ENCODE measurements around the gene RTN4RL1. TPM values are rescaled to one million over a fixed set of nuclear protein-coding genes. Genes with fewer than 3 reads are reported as not detected.

The RTN4RL1 gene
- total RNA-seq, 6 donors from 2014 or later: 5.1 to 7.3 (median 6.2) TPM

- DNase-seq: no peak
- no peaks in the 10 kb centered on the region for H3K9me3 ChIP-seq
- ATAC-seq (ENCODE audit: low FRiP score in 2 of 2): no peak
- no peak overlapping the region for H3K4me3 ChIP-seq
- TF ChIP-seq POLR2AphosphoS5 (IDR thresholded peaks at IDR 0.05) (no peak), CTCF (IDR thresholded peaks at IDR 0.05) (no peak), POLR2A (IDR thresholded peaks at IDR 0.05) (no peak), EP300 (IDR thresholded peaks at IDR 0.05) (no peak)
- 62 to 65% methylated on average over 6 to 8 of the region's 8 CpGs for WGBS, 2 donors
- no peaks in the 10 kb centered on the region for H3K36me3 ChIP-seq
- H3K27me3 ChIP-seq: peaks cover 0 to 30% (median 8%) of the 10 kb centered on the region in 4 donors
- peaks cover 9 to 11% (median 11%) of the 10 kb centered on the region in 4 donors for H3K4me1 ChIP-seq
- no peak overlapping the region for H3K27ac ChIP-seq
Observed at GRCh38 chr17:1906662-1907101, 118.5 kb downstream of the RTN4RL1 start.

- Histone ChIP-seq H3K27me3 (peaks cover 0 to 30% (median 8%) of the 10 kb centered on the region in 4 donors), H3K36me3 (no peaks in the 10 kb centered on the region), H3K4me1 (peaks cover 9 to 11% (median 11%) of the 10 kb centered on the region in 4 donors), H3K27ac (no peak overlapping the region), H3K9me3 (no peaks in the 10 kb centered on the region), H3K4me3 (no peak overlapping the region)
- ATAC-seq (ENCODE audit: low FRiP score in 2 of 2) (no peak), DNase-seq (no peak)
- TF ChIP-seq POLR2AphosphoS5 (IDR thresholded peaks at IDR 0.05) (no peak), EP300 (IDR thresholded peaks at IDR 0.05) (no peak), CTCF (IDR thresholded peaks at IDR 0.05) (no peak), POLR2A (IDR thresholded peaks at IDR 0.05) (no peak)
- WGBS, 2 donors: 23 to 25% methylated on average over 23 to 25 of the region's 25 CpGs
Observed at GRCh38 chr17:1905190-1905913, 119.8 kb downstream of the RTN4RL1 start.

- TF ChIP-seq POLR2A (IDR thresholded peaks at IDR 0.05) (no peak), POLR2AphosphoS5 (IDR thresholded peaks at IDR 0.05) (no peak), CTCF (IDR thresholded peaks at IDR 0.05) (no peak), EP300 (IDR thresholded peaks at IDR 0.05) (no peak)
- ATAC-seq (ENCODE audit: low FRiP score in 2 of 2) (no peak), DNase-seq (no peak)
- no peaks in the 10 kb centered on the region for H3K9me3 ChIP-seq
- no peak overlapping the region for H3K4me3 ChIP-seq
- H3K27me3 ChIP-seq: peaks cover 0 to 26% (median 8%) of the 10 kb centered on the region in 4 donors
- no peak overlapping the region for H3K27ac ChIP-seq
- no peaks in the 10 kb centered on the region for H3K36me3 ChIP-seq
- H3K4me1 ChIP-seq: peaks cover 9 to 11% (median 11%) of the 10 kb centered on the region in 4 donors
- whole genome bisulfite sequencing, 2 donors: 64 to 68% methylated on average over 17 of the region's 17 CpGs
Observed at GRCh38 chr17:1904273-1905182, 120.6 kb downstream of the RTN4RL1 start.

GRCh38 chr17:1899403-1900000 lies 125.6 kb downstream of the RTN4RL1 start:
- H3K27ac ChIP-seq: no peak overlapping the region
- peaks cover 7 to 43% (median 34%) of the 10 kb centered on the region in 4 donors for H3K36me3 ChIP-seq
- H3K9me3 ChIP-seq: no peaks in the 10 kb centered on the region
- H3K4me3 ChIP-seq: no peak overlapping the region
- peaks cover 0 to under 1% (median 0%) of the 10 kb centered on the region in 4 donors for H3K4me1 ChIP-seq
- peak in 1 of 6 experiments; percentile 20 for TF ChIP-seq CTCF (IDR thresholded peaks at IDR 0.05)
- no peak for TF ChIP-seq POLR2AphosphoS5 (IDR thresholded peaks at IDR 0.05)
- no peaks in the 10 kb centered on the region for H3K27me3 ChIP-seq
- DNase-seq: no peak
- ATAC-seq (ENCODE audit: low FRiP score in 2 of 2): no peak
- WGBS, 2 donors: 91 to 92% methylated on average over 8 of the region's 8 CpGs
